GM06990 (cell line): ENCODE data around the gene VIPR2.

Experiments used
- DNase-seq: peaks from one replicate; pipeline ENCODE4 v3.0.0-alpha.2; 2011; ENCODE audit not compliant: insufficient read length; ENCODE audit errors: extremely low read depth
- H3K27me3 ChIP-seq: replicated peaks from 2 replicates; pipeline ENCODE4 v1.6.0; 2011; ENCODE audit warnings: low read length; ENCODE audit not compliant: control insufficient read depth, insufficient read depth
- H3K36me3 ChIP-seq: 2 replicates; pipeline ENCODE4 v1.5.1; 2011; ENCODE audit warnings: low read length; ENCODE audit not compliant: control insufficient read depth, insufficient read depth
- H3K4me3 ChIP-seq: replicated peaks from 2 replicates; pipeline ENCODE4 v1.5.1; 2011; ENCODE audit warnings: low read depth, mild to moderate bottlenecking, control low read depth, low read length
- CTCF ChIP-seq: IDR thresholded peaks from 2 replicates; pipeline ENCODE4 v1.5.1; 2011; ENCODE audit warnings: low read length, control low read depth, mild to moderate bottlenecking, inconsistent platforms; ENCODE audit not compliant: insufficient read depth, poor library complexity, severe bottlenecking

The VIPR2 gene

GRCh38 chr7:158979635-158980351 lies 164.9 kb downstream of the VIPR2 start:
- no peak for TF ChIP-seq CTCF
- Histone ChIP-seq H3K4me3 (no peak overlapping the region), H3K36me3 (no peaks in the 10 kb centered on the region), H3K27me3 (no peaks in the 10 kb centered on the region)
- no peak for DNase-seq

DNA sequence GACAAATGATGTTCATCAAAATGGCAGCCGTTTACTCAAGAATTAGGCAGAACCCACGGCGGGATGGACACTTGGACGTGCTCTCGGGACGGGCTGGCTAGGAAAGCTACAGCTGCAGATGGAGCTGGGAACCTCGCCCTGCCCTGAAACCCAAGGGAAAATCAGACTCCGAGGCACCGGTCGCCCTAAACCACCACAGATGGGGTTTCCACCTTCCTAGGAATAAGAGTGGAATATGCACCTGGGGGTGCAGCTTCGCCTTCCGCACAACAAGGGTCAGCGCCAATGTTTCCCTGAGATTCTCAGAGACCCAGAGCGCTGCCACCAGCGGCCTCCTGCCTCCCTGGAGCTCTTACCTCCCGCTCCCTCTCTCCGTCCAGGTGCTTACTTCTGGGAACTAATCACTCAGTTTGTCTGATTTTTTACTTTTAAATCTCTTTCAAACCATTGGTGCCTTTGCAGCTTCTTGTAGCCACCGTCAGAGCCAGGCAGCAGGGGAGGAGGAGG lies 165.6 kb downstream of the VIPR2 start:
- no peaks in the 10 kb centered on the region for H3K36me3 ChIP-seq
- no peak overlapping the region for H3K4me3 ChIP-seq
- TF ChIP-seq CTCF, result no peak
- H3K27me3 ChIP-seq, result no peaks in the 10 kb centered on the region
- DNase-seq, result no peak
